Measurements from ENCODE around the gene EHBP1.

DNA sequence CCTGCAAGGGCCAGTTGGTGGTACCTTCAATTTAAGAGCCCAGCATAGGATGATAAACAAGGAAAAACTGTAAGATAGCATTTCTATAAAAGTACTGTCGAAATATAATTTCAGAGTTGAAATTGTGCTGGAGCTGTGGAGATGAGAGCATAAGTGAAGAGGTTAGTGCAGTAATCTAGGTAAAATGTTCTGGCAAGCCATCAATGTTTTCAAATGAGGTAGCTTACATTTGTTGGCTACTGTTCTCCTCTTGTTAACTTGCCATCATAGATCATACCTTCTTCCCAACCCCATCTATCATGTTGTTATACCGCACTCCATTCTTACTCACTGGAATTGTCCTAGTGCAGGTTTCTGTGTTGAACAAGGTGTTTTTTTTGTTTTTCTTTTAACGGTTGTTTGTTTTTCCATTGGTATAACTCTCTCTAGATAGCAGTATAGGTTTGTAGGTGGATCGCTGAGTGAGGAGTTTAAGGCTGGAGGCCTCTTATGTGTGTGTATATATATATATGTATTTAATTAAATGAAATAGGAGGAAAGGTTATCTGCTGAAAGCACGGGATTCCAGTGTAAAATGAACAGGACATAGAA lies 40.5 kb downstream of the EHBP1 start:
- TF ChIP-seq EP300 (IDR thresholded peaks at IDR 0.05) (no peak), POLR2AphosphoS5 (IDR thresholded peaks at IDR 0.05) (no peak), CTCF (IDR thresholded peaks at IDR 0.05) (no peak)

Data from stomach (tissue), 4 donors.